Head of caudate nucleus (tissue), 42 donors: ENCODE data around the gene TCF3.

Source experiments
- DNase-seq, 42 donors: peaks; one replicate each; pipeline versions ENCODE4 v3.0.0 to v3.0.0-alpha.2; 2020 to 2021; ENCODE audit warnings: mixed read lengths in 7 of 42
- intact Hi-C: fragments of 100-400 bp; cut with DNase I; formaldehyde crosslinking; loops from one replicate; pipeline ENCODE4 v1.15.0; 2022

TCF3 gene

GRCh38 chr19:1577090-1577928, 75.1 kb downstream of the TCF3 start:
- intact Hi-C loops: no loop called here
- no peak for DNase-seq

DNA sequence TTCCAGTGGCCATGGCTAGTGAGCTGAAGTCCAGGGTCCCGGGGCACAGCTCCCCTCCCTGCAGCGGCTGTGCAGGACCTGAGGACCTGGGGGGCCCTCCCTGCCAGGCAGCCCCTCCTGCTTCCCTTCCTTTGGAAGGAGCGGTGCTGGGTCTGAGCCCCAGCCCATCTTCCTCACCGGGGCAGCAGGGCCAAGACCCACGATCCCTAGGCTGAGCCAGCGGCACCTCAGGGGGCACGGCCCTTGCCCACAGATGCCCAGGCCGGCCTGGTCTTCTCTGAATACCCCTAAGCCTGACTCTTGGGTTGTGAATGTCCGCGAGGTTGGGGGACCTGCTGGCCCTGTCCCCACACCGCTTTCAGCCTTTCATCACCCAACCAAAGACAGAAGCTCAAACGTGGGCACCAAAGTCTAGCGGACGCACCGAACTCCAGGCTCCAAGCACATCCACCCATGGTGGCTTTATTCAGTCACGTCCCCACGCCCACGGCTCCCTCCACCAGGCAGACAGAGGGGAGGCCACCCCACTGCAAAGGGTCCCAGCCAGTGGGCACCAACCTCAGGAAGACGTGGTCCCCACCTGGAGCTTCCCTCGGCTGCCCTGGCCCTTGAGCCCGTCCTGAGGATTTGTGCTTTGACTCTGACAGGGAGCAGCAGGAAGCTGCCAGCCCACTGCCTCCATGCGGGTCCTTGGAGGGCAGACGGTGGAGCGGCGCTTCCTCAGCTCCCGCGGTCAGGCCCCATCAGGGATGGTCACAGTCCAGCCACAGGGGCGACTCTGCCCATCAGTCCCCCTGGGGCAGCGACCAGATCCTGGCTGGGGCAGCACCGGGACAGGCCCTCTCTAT, 75.9 kb downstream of the TCF3 start:
- no peak for DNase-seq
- intact Hi-C loops: no loop called here

GRCh38 chr19:1575323-1576241, 76.8 kb downstream of the TCF3 start:
- DNase-seq: no peak
- intact Hi-C loops: no loop called here

DNA sequence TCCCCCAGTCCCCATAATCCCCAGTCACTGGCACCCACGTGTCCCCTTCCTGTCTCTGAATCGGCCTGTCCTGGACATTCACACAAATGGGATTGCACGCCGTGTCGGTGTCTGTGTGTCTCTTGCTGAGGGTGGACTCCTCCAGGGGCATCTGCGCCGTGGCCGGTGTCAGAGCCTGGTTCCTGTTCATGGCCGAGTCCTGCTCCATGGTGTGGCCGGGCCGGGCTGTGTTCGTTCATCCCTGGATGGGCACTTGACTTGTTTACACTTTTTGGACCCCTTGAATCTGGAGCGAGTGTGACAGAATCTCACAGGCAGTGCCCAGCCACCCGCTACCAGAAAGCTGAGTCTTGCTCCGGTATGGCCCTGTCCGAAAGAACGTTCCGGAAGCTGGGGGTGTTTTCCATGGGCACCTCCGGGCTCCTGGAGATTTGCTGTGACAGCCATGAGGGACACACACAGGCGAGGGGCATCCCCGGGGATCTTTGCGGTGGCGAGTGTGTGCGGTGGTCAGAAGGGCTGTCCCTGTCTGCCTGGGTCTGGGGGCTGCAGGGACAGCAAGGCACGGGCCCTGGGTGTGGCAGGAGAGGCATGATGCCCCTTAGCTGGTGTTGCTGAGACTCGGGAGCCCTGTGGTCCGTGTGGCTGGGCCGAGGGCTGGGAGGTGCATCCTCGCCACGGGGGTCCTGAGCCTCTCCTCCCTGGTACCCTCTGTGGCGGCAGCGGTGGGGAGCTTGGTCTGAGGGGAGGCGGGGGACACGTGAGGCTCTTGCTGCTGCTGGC, 77.9 kb downstream of the TCF3 start:
- intact Hi-C loops: no loop called here
- no peak for DNase-seq

GRCh38 chr19:1572795-1573194, 79.6 kb downstream of the TCF3 start:
- intact Hi-C loops: no loop called here
- no peak for DNase-seq

DNA sequence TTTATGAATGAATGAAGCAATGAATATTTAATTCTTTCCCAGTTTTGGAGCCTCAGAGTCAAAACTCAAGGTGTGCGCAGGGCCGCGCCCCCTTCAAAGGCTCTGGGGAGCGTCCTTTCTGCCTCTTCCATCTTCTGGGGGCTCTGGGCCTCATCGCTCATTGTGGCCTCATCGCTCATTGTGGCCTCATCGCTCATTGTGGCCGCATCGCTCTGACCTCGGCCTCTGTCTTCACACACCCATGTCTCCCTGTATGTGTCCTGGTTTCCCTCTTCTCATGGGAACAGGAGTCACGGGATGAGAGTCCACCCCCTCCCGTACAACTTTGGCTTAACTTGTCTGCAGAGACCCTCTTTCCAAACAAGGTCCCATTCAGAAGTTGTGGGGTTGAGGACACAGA, 81.1 kb downstream of the TCF3 start:
- no peak for DNase-seq
- intact Hi-C loops: no loop called here

DNA sequence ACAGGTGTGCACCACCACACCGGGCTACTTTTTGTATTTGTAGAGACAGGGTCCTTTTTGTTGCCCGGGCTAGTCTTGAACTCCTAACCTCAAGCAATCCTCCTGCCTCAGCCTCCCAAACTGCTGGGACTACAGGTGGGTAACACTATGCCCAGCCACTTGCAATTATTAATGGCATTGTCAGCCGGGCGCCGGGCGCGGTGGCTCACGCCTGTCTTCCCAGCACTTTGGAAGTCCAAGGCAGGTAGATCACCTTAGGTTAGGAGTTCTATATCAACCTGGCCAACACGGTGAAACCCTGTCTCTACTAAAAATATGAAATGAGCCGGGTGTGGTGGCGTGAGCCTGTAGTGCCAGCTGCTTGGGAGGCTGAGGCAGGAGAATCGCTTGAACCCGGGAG, 81.6 kb downstream of the TCF3 start:
- intact Hi-C loops: no loop called here
- no peak for DNase-seq

- no peak for DNase-seq
- intact Hi-C loops: no loop called here
Observed at GRCh38 chr19:1569997-1570396, 82.4 kb downstream of the TCF3 start.

DNA sequence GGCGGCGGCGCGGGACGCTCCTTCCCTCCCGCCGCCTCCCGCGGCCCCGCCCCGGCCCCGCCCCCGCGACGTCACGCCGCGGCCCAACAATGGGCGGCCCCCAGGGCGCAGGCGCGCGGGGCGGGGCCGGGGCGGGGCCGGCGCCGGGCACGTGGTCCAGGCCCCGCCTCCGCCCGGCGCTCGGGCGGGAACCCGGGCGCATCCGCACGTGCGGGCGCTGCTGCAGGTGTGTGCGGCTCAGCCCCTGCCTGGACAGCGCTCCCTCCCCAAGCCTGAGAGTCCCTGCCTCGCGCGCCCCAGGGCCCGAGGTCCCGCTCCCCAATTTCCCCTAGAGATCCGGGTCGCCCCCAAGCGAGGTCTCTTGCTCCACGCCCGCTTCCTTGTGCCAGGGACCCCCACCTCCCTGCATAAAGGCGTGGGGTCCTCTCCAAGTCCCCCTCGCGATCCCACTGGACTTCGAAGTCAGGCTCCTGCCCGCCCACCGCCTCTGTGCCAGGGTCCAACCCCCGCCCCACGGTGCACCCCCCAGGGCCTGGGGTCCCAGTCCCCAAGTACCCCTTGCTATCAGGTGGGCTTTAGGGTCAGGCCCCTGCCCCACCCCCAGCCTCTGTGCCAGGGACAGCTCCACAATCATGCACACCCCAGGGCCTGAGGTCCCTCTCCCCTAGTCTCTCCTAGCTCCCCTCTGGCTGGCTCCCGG, 83.9 kb downstream of the TCF3 start, which contains the start of gene MEX3D:
MEX3D (minus strand) TSS at position 6 of the 700 bp plus-strand sequence. CDS start 267 bp downstream, outside the sequence.
- intact Hi-C loops: no loop called here
- DNase-seq: peak in 41 of 42 donors; percentile 14 to 86 (median 67)

DNA sequence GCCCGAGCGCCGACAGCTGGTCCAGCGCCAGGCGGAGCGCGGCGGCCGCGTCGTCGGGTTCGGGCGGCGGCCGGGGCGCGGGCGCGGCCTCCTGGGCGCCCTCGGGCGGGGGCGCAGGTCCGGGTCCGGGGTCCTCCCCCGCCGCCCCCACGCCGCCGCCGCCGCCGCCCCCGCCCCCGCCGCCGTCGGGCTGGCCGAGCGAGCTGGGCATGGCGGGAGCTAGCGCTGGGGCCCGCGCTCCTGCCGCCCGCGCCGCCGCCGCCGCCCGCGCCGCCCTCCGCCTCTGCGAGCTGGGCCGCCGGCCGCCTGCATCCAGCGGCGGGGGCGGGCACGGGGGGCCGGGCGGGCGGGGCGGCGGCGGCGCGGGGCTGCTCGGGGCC, 84.6 kb downstream of the TCF3 start:
- DNase-seq: peak in 1 of 42 donors; percentile 13
- intact Hi-C loops: no loop called here

- DNase-seq: peak in 3 of 42 donors; percentile 14 to 27 (median 16)
- intact Hi-C loops: no loop called here
Observed at GRCh38 chr19:1567116-1567847, 85.1 kb downstream of the TCF3 start.

DNA sequence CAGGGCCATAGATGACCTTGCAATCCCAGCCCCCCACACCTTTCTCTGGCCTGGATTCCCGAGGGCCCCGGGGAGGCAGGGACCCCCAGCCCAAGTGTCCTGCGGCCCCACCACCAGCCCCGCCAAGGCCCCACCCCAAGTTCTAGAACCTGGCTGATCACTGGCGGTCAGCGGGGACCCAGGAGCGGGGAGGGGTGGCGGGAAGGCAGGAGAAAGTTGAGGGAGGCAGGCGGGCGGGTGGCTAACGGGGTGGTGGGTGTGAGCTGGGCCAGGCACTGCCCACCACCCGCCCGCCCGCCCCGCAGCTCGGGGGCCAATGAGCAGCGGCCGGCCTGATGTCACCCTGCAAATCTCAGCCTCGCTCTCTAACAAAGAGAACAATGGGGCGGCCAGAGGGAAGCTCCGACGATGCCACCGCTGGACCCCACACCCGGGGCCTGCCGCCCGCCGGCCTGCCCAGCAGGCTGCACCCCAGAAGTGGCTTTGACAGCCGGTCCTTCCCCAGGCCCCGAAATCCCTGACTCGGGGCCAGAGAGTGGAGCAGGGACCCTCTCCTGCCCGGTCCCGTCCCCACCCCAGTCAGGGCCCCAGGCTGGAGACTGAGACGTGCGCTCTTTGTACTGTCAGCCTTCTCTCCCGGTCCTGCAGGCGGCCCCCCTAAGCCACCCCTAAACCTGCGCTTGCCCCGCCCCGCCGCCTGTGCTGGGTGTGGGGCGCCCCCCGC, 85.9 kb downstream of the TCF3 start:
- intact Hi-C loops: no loop called here
- DNase-seq: peak; percentile 76 to 94 (median 88)

DNA sequence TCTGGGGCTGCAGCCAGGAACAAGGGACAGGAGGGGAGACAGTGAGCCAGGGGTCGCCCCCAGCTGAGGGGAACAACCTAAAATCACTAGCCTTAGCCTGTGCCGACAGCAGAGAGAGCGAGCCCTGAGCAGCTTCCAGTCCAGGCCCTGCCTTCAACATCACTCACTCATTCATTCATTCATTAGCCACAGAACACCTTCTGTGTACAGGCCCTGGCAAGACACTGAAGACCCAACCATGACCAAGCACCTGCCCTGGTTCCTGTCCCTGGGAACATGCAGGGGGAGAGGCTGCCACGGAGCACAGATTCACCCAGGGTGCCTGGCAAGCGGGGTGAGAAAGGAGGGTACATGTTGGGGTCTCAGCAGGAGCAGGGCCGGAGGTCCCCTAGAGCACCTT, 89.2 kb downstream of the TCF3 start:
- intact Hi-C loops: no loop called here
- DNase-seq: no peak

GRCh38 chr19:1561236-1561842, 91.1 kb downstream of the TCF3 start:
- no peak for DNase-seq
- intact Hi-C loops: no loop called here

DNA sequence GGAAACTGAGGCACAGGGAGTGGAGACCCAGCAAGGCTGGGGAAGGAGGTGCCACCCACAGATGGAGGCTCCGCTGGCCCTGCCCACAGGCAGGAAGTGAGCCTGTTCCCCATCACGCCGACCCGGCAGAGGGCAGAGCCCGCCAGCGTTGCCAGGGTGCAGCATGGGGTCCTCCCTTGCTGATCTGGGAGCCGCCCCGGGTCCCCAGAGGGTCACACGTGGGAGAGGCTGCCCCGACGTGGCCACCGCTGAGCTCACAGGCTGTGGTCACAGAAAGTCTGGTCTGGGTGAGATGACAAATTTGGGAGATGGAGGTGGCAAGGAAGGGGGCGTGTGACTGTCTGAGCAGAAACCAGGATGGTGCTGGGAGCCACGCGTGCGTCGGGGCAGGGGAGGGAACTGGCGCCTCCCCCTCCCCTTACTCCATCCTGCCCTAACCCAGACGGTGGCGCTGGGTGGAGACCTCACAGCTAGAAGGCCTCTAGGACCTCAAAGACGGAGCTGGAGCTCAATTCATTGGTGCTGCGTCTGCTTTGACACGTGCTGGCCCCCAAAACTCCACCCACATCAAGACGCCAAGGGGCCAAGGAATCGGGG, 92.0 kb downstream of the TCF3 start:
- DNase-seq: no peak
- intact Hi-C loops: no loop called here
